IMR-90 (cell line): ENCODE data around the gene TMEM239. TPM values are rescaled to one million over a fixed set of nuclear protein-coding genes. Genes with fewer than 3 reads are reported as not detected.

ENCODE experiments used
- ATAC-seq: fragments of 200-7000 bp; cut with Tn5 transposase; 2 replicates; pipeline ENCODE4 v1.9.1; 2020; ENCODE audit warnings: low read depth, mild to moderate bottlenecking, moderate library complexity
- BruUV-seq: library from RNA; stranded (reverse); fragments of 400-500 nt; replicated peaks from 2 replicates; lab custom pipeline; 2021; lab: Mats Ljungman, UMichigan
- CTCF ChIA-PET: fragments of 300-600 bp; formaldehyde crosslinking; extraction: SDS; loops from one replicate; lab custom pipeline; 2021; ENCODE audit warnings: antibody characterized with exemption; lab: Yijun Ruan, JAX
- POLR2A ChIA-PET: fragments of 300-600 bp; sonication (Branson Sonifier 250); formaldehyde crosslinking; loops from one replicate; lab custom pipeline; 2022; ENCODE audit warnings: antibody characterized with exemption; ENCODE audit not compliant: unreplicated experiment; lab: Charles Lee
- DNase-seq: peaks from one replicate; pipeline ENCODE4 v3.0.0; 2013
- H2AFZ ChIP-seq: replicated peaks from 2 replicates; pipeline ENCODE3; 2013; ENCODE audit warnings: low read length, mild to moderate bottlenecking; ENCODE audit not compliant: poor library complexity
- H2AK5ac ChIP-seq: 2 replicates; pipeline ENCODE4 v1.6.1; 2013; ENCODE audit warnings: low read depth, low read length, inconsistent platforms
- H2AK9ac ChIP-seq: replicated peaks from 2 replicates; pipeline ENCODE3; 2013; ENCODE audit warnings: mild to moderate bottlenecking, low read depth, low read length, moderate library complexity; ENCODE audit not compliant: poor library complexity
- H2BK120ac ChIP-seq: 2 replicates; pipeline ENCODE4 v1.6.1; 2013; ENCODE audit warnings: low read depth, low read length, inconsistent platforms
- H2BK15ac ChIP-seq: 3 replicates; pipeline ENCODE4 v1.6.1; 2013; ENCODE audit warnings: low read depth, low read length, inconsistent platforms
- H2BK20ac ChIP-seq: 2 replicates; pipeline ENCODE4 v1.6.1; 2013; ENCODE audit warnings: low read depth, mild to moderate bottlenecking, inconsistent platforms, low read length, moderate library complexity
- H2BK5ac ChIP-seq: 2 replicates; pipeline ENCODE4 v1.6.1; 2013; ENCODE audit warnings: mild to moderate bottlenecking, low read depth, low read length, inconsistent platforms; ENCODE audit not compliant: poor library complexity, severe bottlenecking
- H3K14ac ChIP-seq: replicated peaks from 2 replicates; pipeline ENCODE4 v1.6.1; 2013; ENCODE audit warnings: low read depth, low read length, inconsistent platforms
- H3K18ac ChIP-seq: 2 replicates; pipeline ENCODE4 v1.6.1; 2013; ENCODE audit warnings: low read depth, low read length, control low read depth
- H3K23ac ChIP-seq: 2 replicates; pipeline ENCODE4 v1.6.1; 2013; ENCODE audit warnings: low read depth, low read length, inconsistent platforms
- H3K27ac ChIP-seq: 2 replicates; pipeline ENCODE4 v1.5.1; 2013; ENCODE audit warnings: mild to moderate bottlenecking, control low read depth, low read length; ENCODE audit not compliant: insufficient read depth
- H3K27me3 ChIP-seq: 2 replicates; pipeline ENCODE4 v1.6.1; 2013; ENCODE audit warnings: low read length; ENCODE audit not compliant: control insufficient read depth, insufficient read depth
- H3K36me3 ChIP-seq: 2 replicates; pipeline ENCODE4 v1.6.1; 2013; ENCODE audit warnings: low read length, mixed read lengths; ENCODE audit not compliant: control insufficient read depth, insufficient read depth
- H3K4ac ChIP-seq: 2 replicates; pipeline ENCODE4 v1.6.1; 2013; ENCODE audit warnings: low read depth, low read length, inconsistent platforms
- H3K4me1 ChIP-seq: 2 replicates; pipeline ENCODE4 v1.6.1; 2013; ENCODE audit warnings: low read length, mixed read lengths; ENCODE audit not compliant: control insufficient read depth, insufficient read depth
- H3K4me2 ChIP-seq: 2 replicates; pipeline ENCODE4 v1.6.1; 2013; ENCODE audit warnings: low read depth, mild to moderate bottlenecking, control low read depth, low read length, moderate library complexity
- H3K4me3 ChIP-seq: 2 replicates; pipeline ENCODE4 v1.5.1; 2013; ENCODE audit warnings: low read depth, mild to moderate bottlenecking, control low read depth, low read length, moderate library complexity; ENCODE audit not compliant: insufficient read depth
- H3K56ac ChIP-seq: 2 replicates; pipeline ENCODE4 v1.6.1; 2013; ENCODE audit warnings: low read length, inconsistent platforms; ENCODE audit not compliant: insufficient read depth; ENCODE audit errors: extremely low read depth
- H3K79me1 ChIP-seq, 2 experiments: 2 replicates each; pipeline ENCODE4 v1.6.1; 2013; ENCODE audit warnings: low read length in 2 of 2, inconsistent platforms in 1 of 2, low read depth in 1 of 2
- H3K9ac ChIP-seq: 2 replicates; pipeline ENCODE4 v1.6.1; 2013; ENCODE audit warnings: low read depth, low read length, control low read depth
- H3K9me1 ChIP-seq: 2 replicates; pipeline ENCODE4 v1.6.1; 2013; ENCODE audit warnings: low read length, inconsistent platforms; ENCODE audit not compliant: insufficient read depth
- H3K9me3 ChIP-seq: 2 replicates; pipeline ENCODE4 v1.6.1; 2013; ENCODE audit warnings: low read length; ENCODE audit not compliant: control insufficient read depth, insufficient read depth
- H4K20me1 ChIP-seq: 2 replicates; pipeline ENCODE4 v1.6.1; 2013; ENCODE audit warnings: low read length, inconsistent platforms; ENCODE audit not compliant: insufficient read depth
- H4K5ac ChIP-seq: 2 replicates; pipeline ENCODE4 v1.6.1; 2013; ENCODE audit warnings: mild to moderate bottlenecking, low read depth, low read length, control low read depth
- H4K8ac ChIP-seq, 2 experiments: 2 replicates each; pipeline ENCODE4 v1.6.1; 2013; ENCODE audit warnings: low read depth in 2 of 2, low read length in 2 of 2, control low read depth in 1 of 2, inconsistent platforms in 1 of 2
- H4K91ac ChIP-seq: 2 replicates; pipeline ENCODE4 v1.6.1; 2013; ENCODE audit warnings: low read depth, low read length, inconsistent platforms; ENCODE audit not compliant: insufficient read depth
- BHLHE40 ChIP-seq: fragments of 150-350 bp; IDR thresholded peaks from 2 replicates; pipeline ENCODE4 v1.6.1; 2016; ENCODE audit warnings: mild to moderate bottlenecking, low read depth, low read length
- CEBPB ChIP-seq: IDR thresholded peaks from 2 replicates; pipeline ENCODE4 v1.6.1; 2012; ENCODE audit warnings: low read depth, low read length, improper control_type of control experiment
- MAZ ChIP-seq: IDR thresholded peaks from 2 replicates; pipeline ENCODE4 v1.6.1; 2012; ENCODE audit warnings: low read depth, mild to moderate bottlenecking, low read length, improper control_type of control experiment, moderate library complexity, borderline replicate concordance
- NFE2L2 ChIP-seq: fragments of 150-350 bp; IDR thresholded peaks from 2 replicates; pipeline ENCODE4 v1.6.1; 2016; ENCODE audit warnings: low read depth, mild to moderate bottlenecking, low read length
- RAD21 ChIP-seq: IDR thresholded peaks from 2 replicates; pipeline ENCODE4 v1.6.1; 2012; ENCODE audit warnings: low read length, improper control_type of control experiment
- RFX5 ChIP-seq: IDR thresholded peaks from 2 replicates; pipeline ENCODE4 v1.8.0; 2012; ENCODE audit warnings: low read depth, mild to moderate bottlenecking, low read length, moderate library complexity
- SMC3 ChIP-seq: fragments of 150-350 bp; IDR thresholded peaks from 2 replicates; pipeline ENCODE4 v1.6.1; 2016; ENCODE audit warnings: low read depth, mild to moderate bottlenecking, antibody characterized with exemption, low read length, moderate library complexity
- WGBS, 2 experiments: methylation state at CpG; one replicate each; pipeline versions ENCODE4 v1.1.5 to v1.1.7; 2013; ENCODE audit warnings: missing lambda C conversion rate in 2 of 2; ENCODE audit not compliant: insufficient read length in 1 of 2; ENCODE audit errors: extremely low coverage in 2 of 2; 5-methylcytosine and 5-hydroxymethylcytosine counted together
- dilution Hi-C: fragments of 300-500 bp; cut with HindIII; formaldehyde crosslinking; loops from one replicate; pipeline ENCODE4 v1.14.3; 2018; ENCODE audit warnings: low sequenced_read_pairs; ENCODE audit not compliant: unreplicated experiment
- in situ Hi-C: fragments of 300-500 bp; cut with MboI; formaldehyde crosslinking; loops from 3 replicates; pipeline ENCODE4 v1.14.3; 2019; ENCODE audit warnings: low sequenced_read_pairs, inconsistent platforms, mixed read lengths
- intact Hi-C: fragments of 100-400 bp; cut with micrococcal nuclease; formaldehyde crosslinking; loops from 2 replicates; pipeline ENCODE4 v1.10.0; 2022
- polyA plus RNA-seq, 3 experiments: library from polyadenylated mRNA; depleted of rRNA; stranded (reverse); fragments of >200 nt; gene quantifications; 2 replicates each; pipeline ENCODE4 v1.2.3, GENCODE V29; 2012; ENCODE audit warnings: low replicate concordance in 1 of 3
- total RNA-seq: library from RNA; depleted of rRNA; stranded (reverse); fragments of >200 nt; gene quantifications from 2 replicates; pipeline ENCODE4 v1.2.3, GENCODE V29; 2012
- TF ChIP-seq, protein P1 (sequence below): fragments of 150-350 bp; IDR thresholded peaks from 2 replicates; pipeline ENCODE4 v1.6.1; 2016; ENCODE audit warnings: low read depth, mild to moderate bottlenecking, low read length, moderate library complexity, borderline replicate concordance
- TF ChIP-seq, protein P2 (sequence below): fragments of 150-350 bp; IDR thresholded peaks from 2 replicates; pipeline ENCODE4 v1.6.1; 2017; ENCODE audit warnings: mild to moderate bottlenecking, antibody characterized with exemption, low read length, low read depth

Gene TMEM239
- total and polyA plus RNA-seq, 2 of the 4 experiments (the other 2 are of a cell fraction), result 0.32 TPM; not detected in 1

DNA sequence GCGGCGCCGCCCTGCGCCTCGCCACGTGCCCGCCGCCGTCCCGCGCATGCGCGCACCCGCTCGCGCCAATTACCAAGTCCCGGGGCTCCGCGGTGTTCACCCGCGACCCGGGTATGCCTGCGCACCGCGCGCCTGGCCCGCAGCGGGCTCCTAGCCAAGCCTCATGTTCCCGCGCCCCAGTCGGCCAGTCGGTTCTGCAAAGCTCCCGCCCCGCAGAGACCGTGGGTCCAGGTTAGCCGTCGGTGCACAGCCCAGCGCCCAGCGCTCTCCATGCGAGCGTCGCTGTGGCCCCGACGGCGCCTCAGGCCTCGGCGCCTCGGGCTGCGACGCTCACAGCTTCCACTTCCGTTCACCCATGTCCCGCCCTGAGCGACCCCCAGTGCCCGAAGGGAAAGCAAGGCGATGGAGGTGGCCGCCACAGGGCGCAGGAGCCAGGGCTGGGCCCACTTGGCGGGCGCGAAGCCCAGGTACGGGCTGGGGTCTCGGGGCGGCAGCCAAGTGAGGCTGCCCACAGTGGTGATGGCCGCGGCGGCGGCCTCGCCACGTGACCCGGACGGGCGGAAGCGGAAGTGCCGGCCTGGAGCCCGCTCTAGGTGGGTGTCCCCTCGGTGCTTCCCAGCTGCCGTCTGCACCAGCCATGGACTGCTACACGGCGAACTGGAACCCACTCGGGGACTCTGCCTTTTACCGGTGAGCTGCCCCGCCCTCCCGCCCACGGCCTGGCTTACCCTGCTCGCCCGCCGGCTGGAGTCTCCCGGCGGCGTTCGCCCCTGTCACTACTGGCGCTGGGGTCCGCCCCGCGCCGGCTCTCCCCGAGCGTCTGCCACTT, 24.2 kb downstream of the TMEM239 start, which contains the start of the genes PCED1A and VPS16:
TSS of gene PCED1A (minus strand) at position 518 of the 829 bp plus-strand sequence. CDS start 743 bp downstream, outside the sequence.
TSS of gene VPS16 (plus strand) at position 608 of the 829 bp plus-strand sequence. CDS start at position 638, 30 bp downstream.
- BruUV-seq, result no TSS peak
- Histone ChIP-seq H4K91ac (peak within 1 kb of the TSS; percentile 97), H3K27ac (peak within 1 kb of the TSS; percentile 93), H3K4me1 (peaks cover 8% of the 10 kb centered on the region), H3K4me3 (peak within 1 kb of the TSS; percentile 92), H3K14ac (peak within 1 kb of the TSS; percentile 91), H3K36me3 (peaks cover 25% of the 10 kb centered on the region), H3K79me1 (peaks cover 37 to 57% of the 10 kb centered on the region in 2 experiments), H3K56ac (peak within 1 kb of the TSS; percentile 90), H2AK5ac (peak within 1 kb of the TSS; percentile 83), H2AFZ (peak within 1 kb of the TSS; percentile 99), H3K18ac (peak within 1 kb of the TSS; percentile 90), H3K23ac (peak within 1 kb of the TSS; percentile 85), H4K20me1 (no peaks in the 10 kb centered on the region), H2BK5ac (peak within 1 kb of the TSS; percentile 94), H2BK20ac (peak within 1 kb of the TSS; percentile 14; the same call in 1 of the 2 replicates), H2BK15ac (peak within 1 kb of the TSS; percentile 18; the same call in 1 of the 3 replicates), H4K8ac (peak within 1 kb of the TSS; percentile 97 to 99), H3K9ac (peak within 1 kb of the TSS; percentile 99), H2BK120ac (peak within 1 kb of the TSS; percentile 95), H2AK9ac (peak within 1 kb of the TSS; percentile 100), H3K4me2 (peak within 1 kb of the TSS; percentile 100), H4K5ac (peak within 1 kb of the TSS; percentile 99), H3K4ac (peak within 1 kb of the TSS; percentile 98), H3K27me3 (no peaks in the 10 kb centered on the region), H3K9me3 (no peaks in the 10 kb centered on the region), H3K9me1 (peaks cover 25% of the 10 kb centered on the region)
- dilution Hi-C loops (no loop called here), in situ Hi-C loops (loop anchor here (25.0 kb wide), 1 partner anchor 328 kb away; the partner anchor contains the start of gene ZNF343), intact Hi-C loops (loop anchor here (2.0 kb wide), 1 partner anchor 40 kb away; the partner anchor contains the start of gene CPXM1)
- ChIA-PET CTCF (interaction anchor here (0.6 kb wide), 2 partner anchors 116 to 730 kb away, joined by 3 read pairs; no protein-coding TSS in a partner anchor), POLR2A (no interaction called here)
- peak; percentile 96 for ATAC-seq
- TF ChIP-seq NFE2L2 (no peak), RFX5 (no peak), CEBPB (no peak), MAZ (no peak; the same call in 1 of the 2 replicates), SMC3 (no peak), RAD21 (no peak), BHLHE40 (peak; percentile 47; the same call in 1 of the 2 replicates)
- TF ChIP-seq, protein P1, sequence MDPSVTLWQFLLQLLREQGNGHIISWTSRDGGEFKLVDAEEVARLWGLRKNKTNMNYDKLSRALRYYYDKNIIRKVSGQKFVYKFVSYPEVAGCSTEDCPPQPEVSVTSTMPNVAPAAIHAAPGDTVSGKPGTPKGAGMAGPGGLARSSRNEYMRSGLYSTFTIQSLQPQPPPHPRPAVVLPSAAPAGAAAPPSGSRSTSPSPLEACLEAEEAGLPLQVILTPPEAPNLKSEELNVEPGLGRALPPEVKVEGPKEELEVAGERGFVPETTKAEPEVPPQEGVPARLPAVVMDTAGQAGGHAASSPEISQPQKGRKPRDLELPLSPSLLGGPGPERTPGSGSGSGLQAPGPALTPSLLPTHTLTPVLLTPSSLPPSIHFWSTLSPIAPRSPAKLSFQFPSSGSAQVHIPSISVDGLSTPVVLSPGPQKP, result no peak
- TF ChIP-seq, protein P2, sequence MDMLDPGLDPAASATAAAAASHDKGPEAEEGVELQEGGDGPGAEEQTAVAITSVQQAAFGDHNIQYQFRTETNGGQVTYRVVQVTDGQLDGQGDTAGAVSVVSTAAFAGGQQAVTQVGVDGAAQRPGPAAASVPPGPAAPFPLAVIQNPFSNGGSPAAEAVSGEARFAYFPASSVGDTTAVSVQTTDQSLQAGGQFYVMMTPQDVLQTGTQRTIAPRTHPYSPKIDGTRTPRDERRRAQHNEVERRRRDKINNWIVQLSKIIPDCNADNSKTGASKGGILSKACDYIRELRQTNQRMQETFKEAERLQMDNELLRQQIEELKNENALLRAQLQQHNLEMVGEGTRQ, result peak; percentile 98
- WGBS, 2 experiments, result 13% methylated on average over 61 of the region's 98 CpGs; no CpG with 5 or more reads in 1 of the 2 experiments
- DNase-seq, result peak; percentile 85
